Stimulated activated CD4-positive, alpha-beta T cell treated with anti-CD3 and anti-CD28 coated beads, Interleukin-15, amount 100 ng/mL, for 48 hours (primary cell): ENCODE data around the gene UBAP2L.

Experiments used
- DNase-seq, 2 donors: peaks; one replicate each; pipeline ENCODE4 v3.0.0-alpha.2; 2020; ENCODE audit warnings: low read depth in 2 of 2

Gene UBAP2L, protein sequence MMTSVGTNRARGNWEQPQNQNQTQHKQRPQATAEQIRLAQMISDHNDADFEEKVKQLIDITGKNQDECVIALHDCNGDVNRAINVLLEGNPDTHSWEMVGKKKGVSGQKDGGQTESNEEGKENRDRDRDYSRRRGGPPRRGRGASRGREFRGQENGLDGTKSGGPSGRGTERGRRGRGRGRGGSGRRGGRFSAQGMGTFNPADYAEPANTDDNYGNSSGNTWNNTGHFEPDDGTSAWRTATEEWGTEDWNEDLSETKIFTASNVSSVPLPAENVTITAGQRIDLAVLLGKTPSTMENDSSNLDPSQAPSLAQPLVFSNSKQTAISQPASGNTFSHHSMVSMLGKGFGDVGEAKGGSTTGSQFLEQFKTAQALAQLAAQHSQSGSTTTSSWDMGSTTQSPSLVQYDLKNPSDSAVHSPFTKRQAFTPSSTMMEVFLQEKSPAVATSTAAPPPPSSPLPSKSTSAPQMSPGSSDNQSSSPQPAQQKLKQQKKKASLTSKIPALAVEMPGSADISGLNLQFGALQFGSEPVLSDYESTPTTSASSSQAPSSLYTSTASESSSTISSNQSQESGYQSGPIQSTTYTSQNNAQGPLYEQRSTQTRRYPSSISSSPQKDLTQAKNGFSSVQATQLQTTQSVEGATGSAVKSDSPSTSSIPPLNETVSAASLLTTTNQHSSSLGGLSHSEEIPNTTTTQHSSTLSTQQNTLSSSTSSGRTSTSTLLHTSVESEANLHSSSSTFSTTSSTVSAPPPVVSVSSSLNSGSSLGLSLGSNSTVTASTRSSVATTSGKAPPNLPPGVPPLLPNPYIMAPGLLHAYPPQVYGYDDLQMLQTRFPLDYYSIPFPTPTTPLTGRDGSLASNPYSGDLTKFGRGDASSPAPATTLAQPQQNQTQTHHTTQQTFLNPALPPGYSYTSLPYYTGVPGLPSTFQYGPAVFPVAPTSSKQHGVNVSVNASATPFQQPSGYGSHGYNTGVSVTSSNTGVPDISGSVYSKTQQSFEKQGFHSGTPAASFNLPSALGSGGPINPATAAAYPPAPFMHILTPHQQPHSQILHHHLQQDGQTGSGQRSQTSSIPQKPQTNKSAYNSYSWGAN

DNA sequence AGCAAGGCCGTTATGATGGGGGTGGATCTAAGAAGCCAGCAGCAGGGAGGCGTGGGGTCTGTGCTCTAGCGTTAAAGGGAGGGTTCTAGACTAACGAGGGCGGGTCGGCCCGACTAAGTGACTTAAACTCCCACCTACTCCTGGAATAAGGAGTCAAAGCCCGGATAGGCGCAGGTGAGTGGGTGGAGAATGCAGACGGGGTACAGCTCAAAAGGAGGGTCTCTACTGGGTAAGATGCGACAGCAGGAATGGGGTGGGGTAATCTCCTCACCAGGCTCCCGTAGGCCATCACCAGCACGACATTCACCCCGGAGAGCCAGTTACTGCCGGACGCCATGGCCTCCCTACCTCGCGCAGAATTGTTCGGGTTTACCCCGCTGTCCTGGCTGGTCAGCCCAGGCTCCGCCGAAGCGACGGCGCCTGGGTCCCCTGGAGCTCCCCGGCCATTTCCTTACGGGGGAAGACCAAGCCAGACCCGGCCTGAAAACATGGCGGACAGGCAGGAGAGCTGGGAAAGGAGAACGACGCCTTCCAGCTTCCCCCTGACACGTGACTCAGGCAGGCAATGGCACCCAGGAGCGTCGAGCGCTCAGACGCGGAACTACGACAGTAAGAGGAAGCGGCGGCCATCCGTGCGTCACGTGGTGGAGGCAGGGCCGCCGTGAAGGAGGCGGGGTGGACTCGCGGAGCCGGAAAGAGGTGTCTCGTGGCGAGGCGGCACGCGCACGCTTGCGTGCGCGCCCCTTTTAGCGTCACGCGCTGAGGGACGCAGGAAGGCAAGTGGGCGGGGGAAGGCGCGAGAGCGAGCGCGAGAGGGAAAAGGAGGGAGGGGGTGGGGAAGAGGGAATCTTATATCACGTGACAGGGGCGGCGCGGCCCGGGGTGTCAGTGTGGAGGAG lies at the start of gene UBAP2L:
UBAP2L (plus strand) TSS at position 885 of the 899 bp plus-strand sequence. CDS start 4,169 bp downstream, outside the sequence.
- peak; percentile 98 for DNase-seq

DNA sequence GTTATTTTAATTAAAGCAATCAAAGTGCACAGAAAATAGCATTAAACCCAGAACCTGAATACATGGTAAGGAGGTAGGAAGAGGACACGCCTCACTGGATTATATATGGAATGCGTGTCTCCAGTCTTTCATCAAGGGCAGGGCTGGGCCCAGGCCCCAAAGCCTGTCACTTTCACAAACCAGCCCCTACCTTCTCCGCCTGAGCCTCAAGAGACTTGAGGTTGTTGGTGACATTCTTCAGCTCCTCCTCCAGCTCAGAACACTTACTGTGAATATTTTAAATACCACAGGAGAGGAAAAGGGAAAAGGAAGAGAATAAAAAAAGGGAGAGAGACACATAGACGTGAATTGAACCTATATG lies 49.6 kb upstream of the UBAP2L start:
- no peak for DNase-seq

DNA sequence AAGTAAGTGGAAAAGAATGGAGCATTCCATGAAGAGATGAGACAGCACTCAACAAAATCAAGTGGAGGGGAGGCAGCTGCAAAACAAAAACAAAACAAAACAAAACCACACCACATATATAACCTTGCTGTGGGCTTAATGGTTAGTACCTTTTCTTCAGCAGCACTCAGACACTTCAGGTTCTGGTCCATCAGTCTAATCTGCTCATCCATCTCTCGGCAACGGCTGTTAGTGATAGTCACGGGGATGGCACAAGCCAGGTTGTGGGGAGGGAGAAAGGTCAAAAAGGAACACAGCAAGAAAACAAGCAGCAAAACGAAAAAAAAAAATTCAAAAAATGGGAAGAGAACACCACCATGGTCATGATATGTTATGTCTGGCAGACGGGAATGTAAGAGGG lies 48.9 kb upstream of the UBAP2L start:
- DNase-seq = no peak

DNA sequence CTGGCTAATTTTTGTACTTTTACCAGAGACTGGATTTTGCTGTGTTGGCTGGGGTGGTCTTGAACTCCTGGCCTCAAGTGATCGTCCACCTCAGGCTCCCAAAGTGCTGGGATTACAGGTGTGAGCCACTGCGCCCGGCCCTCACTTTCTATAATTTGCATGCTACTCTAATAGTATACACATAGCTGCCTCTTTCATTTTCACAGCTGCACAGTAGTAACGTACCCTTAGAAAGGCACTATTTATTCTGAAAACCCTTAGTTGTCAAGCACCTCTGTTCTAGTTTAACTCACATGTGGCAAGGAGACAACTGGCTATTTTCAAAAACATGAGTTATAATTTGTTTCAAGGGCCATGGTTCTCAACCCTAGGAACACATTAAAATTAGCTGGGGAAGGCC lies 46.1 kb upstream of the UBAP2L start:
- no peak for DNase-seq

DNA sequence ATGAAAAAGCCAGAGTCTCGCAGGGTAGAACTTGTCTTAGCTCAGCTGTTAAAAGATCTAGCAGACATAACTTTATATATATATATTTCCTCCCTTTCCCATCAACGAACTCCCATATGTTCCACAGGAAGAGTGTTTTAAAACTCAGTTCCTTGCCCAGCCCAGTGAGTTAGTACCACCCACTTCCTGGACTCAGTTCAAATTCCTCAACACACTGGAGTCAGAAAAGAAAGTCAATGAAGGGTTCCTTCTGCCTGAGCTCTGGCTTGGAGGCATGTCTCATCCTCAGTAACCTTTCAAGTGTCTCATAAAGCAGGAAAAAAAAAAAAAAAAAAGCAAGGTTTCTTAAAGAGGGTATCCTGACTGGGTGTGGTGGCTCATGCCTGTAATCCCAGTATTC lies 44.4 kb upstream of the UBAP2L start:
- no peak for DNase-seq

DNA sequence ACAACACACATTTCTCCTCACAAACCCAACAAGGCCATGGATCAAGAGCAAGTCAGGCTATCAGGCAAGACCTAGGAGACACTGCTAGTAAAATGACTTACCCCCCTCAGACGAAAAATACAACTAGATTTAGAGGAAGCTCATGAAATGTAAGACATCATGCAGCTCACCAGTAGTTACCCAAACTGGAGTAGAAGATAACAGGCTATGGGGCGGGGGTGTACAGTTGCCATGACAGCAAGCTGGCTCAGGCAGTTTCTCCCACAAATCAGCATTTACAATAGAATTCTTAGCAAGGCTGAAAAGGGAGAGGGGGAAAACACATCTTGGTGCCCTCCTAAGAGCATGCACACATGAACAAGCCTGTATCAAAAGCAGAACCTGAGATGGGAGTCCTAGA lies 42.7 kb upstream of the UBAP2L start:
- no peak for DNase-seq

DNA sequence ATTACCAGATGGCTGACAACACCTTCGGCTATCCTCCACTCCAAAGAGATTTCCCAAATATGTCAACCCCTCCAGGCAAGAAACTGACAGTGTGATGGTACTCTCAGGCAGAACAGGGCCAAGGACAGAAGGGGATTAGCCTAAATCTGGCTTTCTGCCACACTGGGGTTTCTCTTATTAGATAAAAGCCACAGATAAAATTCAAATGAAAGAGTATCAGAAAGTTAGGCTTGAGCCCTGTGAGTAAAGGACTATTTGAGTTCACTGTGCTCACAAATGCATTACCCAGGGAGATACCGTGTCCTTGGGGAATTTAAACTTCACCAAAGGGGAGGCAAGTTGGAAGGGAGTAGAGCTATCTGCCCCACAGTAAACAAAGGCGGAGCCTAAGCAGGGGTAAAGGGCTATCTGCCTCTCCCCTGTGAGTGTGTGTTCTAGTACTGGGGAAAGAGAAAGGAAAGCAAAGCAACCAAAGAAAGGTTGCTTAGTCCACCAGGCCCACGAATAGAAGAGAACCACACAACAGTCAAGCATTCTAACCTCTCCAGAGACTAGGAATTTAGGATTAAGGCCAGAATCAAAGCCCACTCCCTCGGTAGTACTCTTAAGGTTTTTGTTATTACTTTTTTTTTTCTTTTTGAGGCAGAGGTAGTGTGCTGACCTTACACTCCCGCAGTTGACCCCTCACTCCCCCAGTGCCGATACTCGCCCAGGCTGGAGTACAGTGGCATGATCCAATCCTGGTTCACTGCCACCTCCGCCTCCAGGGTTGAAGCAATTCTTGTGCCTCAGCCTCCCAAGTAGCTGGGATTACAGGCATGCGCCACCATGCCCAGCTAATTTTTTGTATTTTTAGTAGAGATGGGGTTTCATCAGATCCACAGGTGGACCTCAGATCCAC lies 41.6 kb upstream of the UBAP2L start:
- no peak for DNase-seq

DNA sequence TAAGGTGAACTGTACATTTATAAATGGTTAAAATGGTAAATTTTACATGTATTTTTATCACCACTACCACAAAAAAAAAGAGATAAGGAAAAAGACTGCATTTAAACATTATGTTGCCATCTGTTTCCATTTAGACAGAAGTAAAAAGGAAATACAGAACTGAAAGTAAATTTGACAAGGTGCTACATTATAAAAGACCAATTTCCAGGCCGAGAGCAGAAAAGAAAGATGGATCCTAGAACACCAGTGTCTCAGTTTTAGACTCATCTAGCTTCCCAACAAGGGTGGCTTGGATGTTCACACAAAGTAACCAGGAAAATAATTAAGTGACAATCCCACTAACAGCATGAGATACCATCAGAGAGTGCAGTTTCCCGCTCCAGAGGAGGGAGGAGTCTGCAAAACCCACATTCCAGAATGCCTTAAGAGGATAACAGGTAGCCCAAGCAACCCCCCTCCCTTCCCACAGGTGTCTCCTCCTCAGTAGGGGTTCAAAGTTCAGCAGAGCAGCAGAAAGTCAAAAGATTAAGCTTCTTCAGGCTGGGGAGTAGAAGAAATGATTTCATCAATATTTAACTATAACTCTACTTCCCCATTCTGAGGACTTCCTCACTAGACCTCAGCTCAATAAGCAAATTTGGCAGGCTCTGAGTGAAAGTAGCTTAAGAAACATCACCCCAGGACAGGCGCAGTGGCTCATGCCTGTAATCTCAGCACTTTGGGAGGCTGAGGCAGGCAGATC lies 40.6 kb upstream of the UBAP2L start:
- no peak for DNase-seq

DNA sequence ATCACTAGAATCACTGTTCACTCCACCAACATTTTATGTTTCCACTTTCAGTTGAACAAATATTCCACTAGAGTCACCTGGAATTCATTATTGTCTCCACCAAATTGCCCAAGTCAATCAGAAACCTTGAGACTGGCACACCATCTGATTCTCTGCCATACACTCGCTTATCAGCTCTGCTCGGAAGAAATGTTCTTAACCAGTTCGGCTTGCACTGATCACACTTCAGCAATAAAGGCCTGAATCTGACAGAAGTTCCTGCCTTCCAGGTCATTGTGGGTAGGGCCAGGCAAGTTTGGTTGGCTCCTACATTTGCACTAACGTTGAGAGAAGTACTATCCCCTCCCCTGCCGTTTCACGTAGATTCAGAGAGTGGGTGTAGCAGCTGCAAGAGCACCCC lies 38.8 kb upstream of the UBAP2L start:
- no peak for DNase-seq

DNA sequence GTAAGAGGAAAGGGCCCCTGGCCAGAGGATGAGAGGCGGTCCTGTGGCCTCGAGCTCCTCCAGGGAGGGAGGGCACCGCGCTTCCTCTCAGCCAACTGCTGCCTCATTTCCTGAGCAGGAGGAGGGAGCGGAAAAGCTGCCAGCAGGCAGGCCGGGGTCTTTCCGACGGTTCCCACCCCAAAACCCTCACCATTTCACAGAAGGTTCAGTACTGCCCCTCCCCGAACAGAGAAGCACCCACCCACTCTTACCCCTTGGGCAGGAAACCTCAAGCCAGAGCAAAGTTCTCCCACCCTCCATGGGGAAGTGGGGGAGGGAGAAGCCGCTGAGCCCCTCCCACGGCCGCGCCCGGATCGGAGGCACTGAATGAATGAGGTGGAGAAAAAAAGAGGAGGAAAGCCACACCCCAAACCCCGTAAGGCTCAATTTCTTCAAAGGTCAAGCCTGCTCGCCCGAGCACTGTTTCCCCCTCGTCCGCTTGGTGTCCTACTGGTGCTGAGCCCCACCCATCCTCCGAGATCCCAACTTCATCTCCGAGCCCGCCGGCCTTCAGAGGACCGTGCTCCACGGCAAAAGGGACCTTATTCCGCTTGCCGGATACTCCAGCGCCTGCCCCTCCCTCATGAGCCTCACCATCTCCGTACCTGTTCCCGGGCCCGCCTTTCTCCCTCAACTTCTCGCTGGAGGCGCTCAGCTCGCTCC lies 38.3 kb upstream of the UBAP2L start:
- DNase-seq = peak; percentile 76 to 78

DNA sequence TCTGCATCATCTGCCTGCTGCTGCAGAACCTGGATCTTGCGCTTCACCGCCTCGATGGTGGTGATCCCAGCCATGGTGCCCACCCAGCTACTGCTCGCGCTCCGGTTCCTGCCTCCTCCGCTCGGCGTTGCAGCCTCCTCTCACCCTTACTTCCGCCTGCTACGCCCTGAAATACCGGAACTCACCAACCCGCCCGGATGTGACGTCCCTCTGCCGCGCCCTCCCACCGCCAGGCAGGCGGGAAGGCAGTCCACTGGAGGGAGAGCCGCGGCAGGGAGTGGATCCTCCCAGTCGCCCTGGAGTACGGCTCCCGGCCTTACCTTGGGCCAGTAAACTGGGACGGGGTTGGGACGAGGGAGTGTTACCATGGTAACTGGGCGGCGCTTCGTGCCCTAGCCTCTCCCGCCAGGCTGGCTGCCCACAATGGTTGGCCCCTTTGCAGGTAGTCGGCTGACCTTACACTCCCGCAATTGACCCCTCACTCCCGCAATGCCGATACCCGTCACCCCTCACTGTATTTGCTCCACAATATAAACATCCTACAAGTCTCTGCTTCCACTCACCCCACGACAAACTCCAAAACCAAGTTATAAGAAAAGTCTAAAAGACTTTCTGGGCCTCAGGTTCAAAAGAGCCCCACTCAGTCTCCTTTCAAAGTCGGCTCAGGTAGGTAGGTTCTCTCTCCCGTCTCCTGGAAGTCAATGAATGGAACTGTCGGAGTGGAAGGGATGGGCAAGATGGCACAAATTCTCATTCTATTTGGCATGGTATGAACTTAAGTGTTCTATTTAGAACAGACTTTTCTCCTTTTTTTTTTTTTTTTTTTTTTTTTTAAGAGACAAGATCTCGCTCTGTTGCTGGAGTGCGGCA lies 37.5 kb upstream of the UBAP2L start:
- peak; percentile 94 to 95 for DNase-seq

DNA sequence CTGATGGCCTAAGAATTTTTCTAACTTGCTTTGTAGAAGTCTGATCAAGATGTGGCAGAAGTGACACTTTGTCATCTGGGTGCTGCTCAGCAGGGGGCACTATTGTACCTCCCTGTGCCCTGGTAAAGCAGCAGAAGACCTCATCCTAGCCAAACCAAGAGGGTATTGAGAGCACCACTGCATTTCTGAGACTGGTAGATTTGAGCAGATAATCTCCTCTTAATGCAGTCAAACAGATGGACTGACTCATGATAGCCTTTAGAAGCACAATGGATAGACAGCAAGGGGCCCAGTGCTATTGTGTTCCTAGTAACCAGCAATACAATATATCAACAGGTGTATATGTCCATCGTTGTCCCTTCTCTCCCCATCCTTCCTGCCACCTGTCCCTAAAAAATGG lies 34.6 kb upstream of the UBAP2L start:
- DNase-seq = peak; percentile 52 to 67

DNA sequence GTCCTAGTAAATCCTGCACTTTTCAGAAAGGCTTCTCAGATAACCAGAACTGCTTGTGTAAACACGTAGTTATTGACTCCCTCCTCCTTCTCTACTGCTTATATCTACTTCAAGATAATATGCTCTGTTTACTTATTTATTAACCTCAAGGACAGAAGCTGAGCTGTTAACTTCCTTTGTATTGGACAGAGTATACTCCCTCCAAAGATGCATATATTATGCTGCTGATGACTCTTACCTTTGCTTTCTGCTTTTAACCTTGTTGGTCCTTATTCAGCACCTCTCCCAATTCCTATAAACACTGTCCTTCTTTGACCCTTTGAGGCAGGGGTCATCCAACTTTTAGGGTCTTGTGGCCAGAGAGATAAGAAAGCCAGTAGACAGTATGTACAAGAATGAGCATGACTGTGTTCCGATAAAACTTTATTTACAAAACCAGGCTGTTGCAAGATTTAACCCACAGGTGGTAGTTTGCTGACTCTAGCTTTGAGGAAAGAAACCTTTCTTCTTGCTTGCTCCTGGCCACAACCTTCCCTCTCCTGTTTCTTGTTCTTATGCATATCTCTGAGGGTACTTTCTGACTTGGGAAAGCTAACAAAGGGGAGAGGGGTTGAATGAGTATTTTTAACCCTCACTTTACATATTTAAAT lies 33.8 kb upstream of the UBAP2L start:
- no peak for DNase-seq

DNA sequence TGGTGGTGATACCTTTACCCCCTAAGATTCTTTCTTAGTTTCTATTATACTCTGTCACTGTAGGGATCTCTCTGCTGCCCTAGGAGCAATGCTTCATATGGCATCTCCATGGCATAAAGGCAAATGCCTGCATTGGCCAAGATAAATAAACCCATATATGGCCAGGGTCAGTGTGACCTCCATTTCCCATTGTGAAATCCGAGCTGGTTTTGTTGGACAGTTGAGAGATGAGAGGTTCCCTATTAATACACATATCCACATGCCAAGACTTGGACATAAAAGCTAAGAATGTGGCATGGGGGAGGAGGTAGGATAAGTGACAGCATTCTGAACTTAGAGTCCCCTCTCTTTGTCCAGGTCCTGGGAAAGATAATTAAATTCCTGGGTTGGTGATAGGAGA lies 30.2 kb upstream of the UBAP2L start:
- DNase-seq = no peak

DNA sequence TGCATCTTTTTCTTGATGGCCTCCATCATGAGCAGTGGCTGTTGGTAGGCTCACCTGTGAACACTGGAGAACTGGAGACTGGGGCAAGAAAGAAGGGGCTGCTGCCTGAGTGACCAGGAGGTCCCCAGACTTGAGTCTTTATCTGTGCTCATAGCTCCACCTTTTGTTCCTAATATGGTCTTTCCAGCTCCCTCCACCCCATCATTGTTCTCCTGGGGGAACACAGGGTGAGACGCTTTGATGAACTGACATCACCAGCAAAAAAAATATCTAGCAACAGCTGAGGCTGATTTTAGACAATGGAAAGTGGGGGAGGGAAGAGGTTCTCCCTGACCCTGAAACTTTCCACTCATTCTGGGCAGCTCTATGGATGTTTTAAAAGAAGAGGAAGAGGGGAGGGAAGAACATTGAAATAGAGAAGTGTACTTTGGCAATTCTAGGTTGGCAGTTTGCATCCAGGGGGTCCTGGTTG lies 28.7 kb upstream of the UBAP2L start, which contains the start of gene TPM3:
TPM3 (minus strand) TSS at position 111 of the 472 bp plus-strand sequence; CDS start at position 29, 82 bp downstream.
- no peak for DNase-seq

DNA sequence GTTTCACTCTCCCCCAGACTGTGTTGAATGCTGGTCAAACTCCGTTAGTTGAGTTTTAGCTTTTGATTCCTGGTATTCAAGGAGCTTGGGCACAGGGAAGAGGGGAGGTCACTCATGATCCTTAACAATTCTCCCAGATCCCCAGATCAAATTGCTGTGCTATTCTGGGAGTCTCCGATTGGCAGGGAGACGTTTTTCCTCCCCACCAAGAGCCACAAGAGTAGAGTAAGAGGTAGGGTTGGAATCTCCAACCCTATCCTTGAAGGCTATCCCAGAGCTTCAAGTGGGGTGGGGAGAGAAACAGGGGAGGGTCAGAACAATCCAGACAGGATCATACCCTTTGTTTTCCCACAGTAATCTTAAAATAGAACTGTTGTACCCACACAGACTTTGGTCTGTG lies 28.3 kb upstream of the UBAP2L start:
- no peak for DNase-seq

DNA sequence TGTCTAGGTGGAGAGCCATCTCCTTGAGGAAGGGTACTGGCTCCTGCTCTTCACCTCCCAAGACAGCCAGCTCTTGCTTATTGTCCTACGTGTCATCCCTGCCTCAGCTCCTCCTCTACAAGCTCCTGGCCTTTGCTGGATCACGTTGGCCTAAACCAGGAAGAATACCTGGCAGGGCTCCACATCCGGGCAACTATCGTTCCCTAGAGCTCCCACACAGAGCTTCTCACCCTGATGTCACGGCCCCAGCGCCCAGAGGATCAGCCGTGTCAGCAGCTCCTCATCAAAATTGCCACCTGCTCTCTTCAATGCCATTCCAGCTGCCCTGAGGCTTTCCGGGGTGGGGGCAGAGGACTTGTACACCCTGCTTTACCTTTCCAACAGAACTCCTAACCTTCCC lies 26.9 kb upstream of the UBAP2L start:
- no peak for DNase-seq
